Measurements from ENCODE around the gene ARHGAP24.

DNA sequence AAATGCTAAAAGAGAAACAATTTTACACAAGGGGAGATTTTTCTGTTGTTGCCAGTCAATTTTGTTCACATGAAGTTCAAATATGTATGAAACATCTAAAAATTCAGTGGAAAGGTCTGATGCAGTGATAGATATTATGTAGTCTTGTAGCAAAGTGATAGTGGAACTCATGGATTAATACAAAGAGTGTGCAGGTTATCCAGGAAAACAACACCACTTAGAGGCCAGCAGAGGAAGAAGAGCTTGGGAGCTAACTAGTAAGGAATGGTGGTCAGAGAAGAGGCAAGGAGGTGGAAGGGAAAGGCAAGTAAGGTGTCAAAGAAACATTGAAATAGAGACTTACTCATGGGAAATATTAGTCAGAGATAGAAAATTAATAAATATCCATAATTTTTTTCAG lies 489.3 kb downstream of the ARHGAP24 start:
- TF ChIP-seq ZNF772 (CRISPR knock-in tag; IDR thresholded peaks at IDR 0.05) = no peak
- TF ChIP-seq EZH2 (conservative IDR thresholded peaks at IDR 0.05; ENCODE audit: low read depth, low read length) = no peak
- TF ChIP-seq POLR2A (IDR thresholded peaks at IDR 0.05; ENCODE audit: insufficient read depth in 1 of 2, low read depth in 2 of 2, low read length in 2 of 2) = no peak
- no peak for TF ChIP-seq ZNF121 (CRISPR knock-in tag; IDR thresholded peaks at IDR 0.05)
- TF ChIP-seq MTF1 (CRISPR knock-in tag; IDR thresholded peaks at IDR 0.05) = no peak
- no peak for TF ChIP-seq ZNF660 (CRISPR knock-in tag; IDR thresholded peaks at IDR 0.05; ENCODE audit: borderline replicate concordance, low read depth)
- TF ChIP-seq KDM1A (CRISPR knock-in tag; IDR thresholded peaks at IDR 0.05) = no peak
- TF ChIP-seq MXI1 (IDR thresholded peaks at IDR 0.05; ENCODE audit: borderline replicate concordance, low read depth, low read length) = no peak
- TF ChIP-seq, protein P1, sequence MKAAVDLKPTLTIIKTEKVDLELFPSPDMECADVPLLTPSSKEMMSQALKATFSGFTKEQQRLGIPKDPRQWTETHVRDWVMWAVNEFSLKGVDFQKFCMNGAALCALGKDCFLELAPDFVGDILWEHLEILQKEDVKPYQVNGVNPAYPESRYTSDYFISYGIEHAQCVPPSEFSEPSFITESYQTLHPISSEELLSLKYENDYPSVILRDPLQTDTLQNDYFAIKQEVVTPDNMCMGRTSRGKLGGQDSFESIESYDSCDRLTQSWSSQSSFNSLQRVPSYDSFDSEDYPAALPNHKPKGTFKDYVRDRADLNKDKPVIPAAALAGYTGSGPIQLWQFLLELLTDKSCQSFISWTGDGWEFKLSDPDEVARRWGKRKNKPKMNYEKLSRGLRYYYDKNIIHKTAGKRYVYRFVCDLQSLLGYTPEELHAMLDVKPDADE (CRISPR knock-in tag; IDR thresholded peaks at IDR 0.05) = no peak
- no peak for TF ChIP-seq ZNF207 (IDR thresholded peaks at IDR 0.05; ENCODE audit: borderline replicate concordance)
- TF ChIP-seq, protein P2, sequence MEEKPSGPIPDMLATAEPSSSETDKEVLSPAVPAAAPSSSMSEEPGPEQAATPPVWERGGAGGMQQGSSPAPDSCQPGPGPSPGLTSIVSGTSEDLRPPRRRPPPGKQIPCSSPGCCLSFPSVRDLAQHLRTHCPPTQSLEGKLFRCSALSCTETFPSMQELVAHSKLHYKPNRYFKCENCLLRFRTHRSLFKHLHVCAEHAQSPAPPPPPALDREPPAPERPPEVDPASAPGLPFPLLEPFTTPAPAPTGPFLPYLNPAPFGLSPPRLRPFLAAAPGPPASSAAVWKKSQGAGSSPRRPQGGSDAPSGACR (CRISPR knock-in tag; IDR thresholded peaks at IDR 0.05) = no peak

All from HepG2 (cell line).